Pancreas (tissue), 10 donors: Measurements from ENCODE around the gene CYP2J2. TPM values are rescaled to one million over a fixed set of nuclear protein-coding genes. Genes with fewer than 3 reads are reported as not detected.

ENCODE experiments used
- ATAC-seq, 4 donors: fragments of 200-7000 bp; cut with Tn5 transposase; one replicate each; pipeline versions ENCODE4 v1.8.0 to v1.9.1; 2020; ENCODE audit warnings: mild to moderate bottlenecking in 4 of 4, moderate library complexity in 4 of 4
- DNase-seq, 6 donors: peaks; one replicate each; pipeline ENCODE4 v3.0.0-alpha.2; 2020
- FAIRE-seq: peaks from 2 replicates; lab custom pipeline; 2012; peaks lifted over from hg19 to GRCh38; lab: Jason Lieb, UNC
- H3K27ac ChIP-seq, 4 donors: fragments of 200-600 bp; sonication (generic); 1 replicate in 3 of 4; 2 replicates in 1 of 4; pipeline versions ENCODE4 v1.5.0 to v1.8.0; 2020
- H3K27me3 ChIP-seq, 4 donors: fragments of 200-600 bp; one replicate each; pipeline ENCODE4 v1.8.0; 2021
- H3K36me3 ChIP-seq, 3 donors: fragments of 200-600 bp; sonication (generic) in 1 of 3; one replicate each; pipeline versions ENCODE4 v1.5.0 to v1.8.0; 2020 to 2021
- H3K4me1 ChIP-seq, 3 donors: fragments of 200-600 bp; one replicate each; pipeline ENCODE4 v1.8.0; 2021
- H3K4me3 ChIP-seq, 4 donors: fragments of 200-600 bp; sonication (generic) in 2 of 4; one replicate each; pipeline versions ENCODE4 v1.5.0 to v1.8.0; 2020 to 2021
- H3K9me3 ChIP-seq, 4 donors: fragments of 200-600 bp; one replicate each; pipeline ENCODE4 v1.8.0; 2021
- WGBS, 2 donors: extraction: QIAGEN DNeasy Blood & Tissue Kit; methylation state at CpG; one replicate each; pipeline ENCODE4 v1.1.7; 2013; 5-methylcytosine and 5-hydroxymethylcytosine counted together
- intact Hi-C, 3 donors: fragments of 100-400 bp; cut with DNase I; formaldehyde crosslinking; loops; one replicate each; pipeline versions ENCODE4 v1.11.1 to v1.14.2; 2022
- polyA plus RNA-seq, 2 donors: library from polyadenylated mRNA; stranded (reverse); fragments of 200-250 nt; gene quantifications; one replicate each; pipeline ENCODE4 v1.2.3, GENCODE V29; 2013
- total RNA-seq, 6 donors: library from RNA; stranded (reverse); fragmentation: NEBNext Ultra II Directional in 4 of 6; extraction: Animal tissue kit (Norgen Biotek cat#: 25700) in 4 of 6; gene quantifications; one replicate each; pipeline versions ENCODE4 v1.2.1 to v1.2.4, GENCODE V29; 2021 to 2023
- TF ChIP-seq, protein P1 (sequence below), 4 donors: fragments of 200-600 bp; sonication (generic) in 3 of 4; IDR thresholded peaks; one replicate each; pipeline versions ENCODE4 v1.5.0 to v1.8.0; 2021; ENCODE audit warnings: antibody characterized with exemption in 4 of 4
- donor health status: healthy with polysubstance abuse.
- donor health status: DM: no; HTN: no; CAD: no; lungs with moderate emphysema.
- donor health status: DM: no; HTN: no; CAD: no.
- donor health status: control.
- donor health status: control.
- donor health status: Bipolar disorder and iron deficiency.
- donor health status: DM: yes; HTN: yes; CAD: no.
- donor health status: DM: no; HTN: no; CAD: no.
- donor health status: DM: no; HTN: no; CAD: no.
- donor health status: DM: yes; HTN: yes; CAD: no.

The CYP2J2 gene
- total and polyA plus RNA-seq, 8 donors, result 0.28 to 4.8 (median 1.7) TPM

- Histone ChIP-seq H3K9me3 (no peaks in the 10 kb centered on the region), H3K4me3 (no peak overlapping the region), H3K27me3 (no peaks in the 10 kb centered on the region), H3K36me3 (no peaks in the 10 kb centered on the region), H3K4me1 (peaks cover 0 to 3% (median 0%) of the 10 kb centered on the region in 3 donors), H3K27ac (no peak overlapping the region)
- TF ChIP-seq, protein P1, sequence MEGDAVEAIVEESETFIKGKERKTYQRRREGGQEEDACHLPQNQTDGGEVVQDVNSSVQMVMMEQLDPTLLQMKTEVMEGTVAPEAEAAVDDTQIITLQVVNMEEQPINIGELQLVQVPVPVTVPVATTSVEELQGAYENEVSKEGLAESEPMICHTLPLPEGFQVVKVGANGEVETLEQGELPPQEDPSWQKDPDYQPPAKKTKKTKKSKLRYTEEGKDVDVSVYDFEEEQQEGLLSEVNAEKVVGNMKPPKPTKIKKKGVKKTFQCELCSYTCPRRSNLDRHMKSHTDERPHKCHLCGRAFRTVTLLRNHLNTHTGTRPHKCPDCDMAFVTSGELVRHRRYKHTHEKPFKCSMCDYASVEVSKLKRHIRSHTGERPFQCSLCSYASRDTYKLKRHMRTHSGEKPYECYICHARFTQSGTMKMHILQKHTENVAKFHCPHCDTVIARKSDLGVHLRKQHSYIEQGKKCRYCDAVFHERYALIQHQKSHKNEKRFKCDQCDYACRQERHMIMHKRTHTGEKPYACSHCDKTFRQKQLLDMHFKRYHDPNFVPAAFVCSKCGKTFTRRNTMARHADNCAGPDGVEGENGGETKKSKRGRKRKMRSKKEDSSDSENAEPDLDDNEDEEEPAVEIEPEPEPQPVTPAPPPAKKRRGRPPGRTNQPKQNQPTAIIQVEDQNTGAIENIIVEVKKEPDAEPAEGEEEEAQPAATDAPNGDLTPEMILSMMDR (IDR thresholded peaks at IDR 0.05), result no peak
- ATAC-seq, result no peak
- DNase-seq, result no peak
- no peak for FAIRE-seq
- 52 to 61% methylated on average over 2 of the region's 2 CpGs for WGBS, 2 donors
- intact Hi-C loops, result no loop called here
Measured at GRCh38 chr1:59900640-59901039, 25.9 kb downstream of the CYP2J2 start.

DNA sequence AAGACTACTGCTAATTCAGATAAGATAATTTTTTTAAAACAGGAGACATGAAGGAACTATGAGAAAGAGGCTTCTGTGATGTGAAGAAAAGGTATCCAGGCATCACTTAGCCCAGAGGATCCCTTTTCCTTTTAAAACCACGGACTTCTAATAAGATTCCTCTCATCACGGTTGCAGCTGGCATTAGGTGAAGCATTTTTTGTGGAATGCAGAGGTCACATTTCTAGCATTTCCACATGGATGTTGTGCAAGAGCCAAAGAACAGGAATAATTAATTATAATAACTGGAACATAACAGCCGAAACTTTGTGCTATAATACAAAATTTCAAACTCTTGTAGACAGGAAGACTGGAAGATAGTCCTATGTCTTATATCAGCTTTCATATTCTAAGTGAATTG is 27.6 kb downstream of the CYP2J2 start:
- no peaks in the 10 kb centered on the region for H3K27me3 ChIP-seq
- H3K4me3 ChIP-seq, result no peak overlapping the region
- WGBS, 2 donors, result 40 to 48% methylated on average over 3 of the region's 3 CpGs
- DNase-seq (no peak), FAIRE-seq (no peak), ATAC-seq (peak in 1 of 4 donors; percentile 40)
- TF ChIP-seq, protein P1 (IDR thresholded peaks at IDR 0.05), result no peak
- peaks cover 0 to 3% (median 0%) of the 10 kb centered on the region in 3 donors for H3K4me1 ChIP-seq
- intact Hi-C loops, result loop anchor here in 1 of 3 donors (10.0 kb wide), 1 partner anchor 46 kb away; no protein-coding TSS in a partner anchor
- H3K36me3 ChIP-seq, result no peaks in the 10 kb centered on the region
- no peaks in the 10 kb centered on the region for H3K9me3 ChIP-seq
- no peak overlapping the region for H3K27ac ChIP-seq

GRCh38 chr1:59897165-59897564 is 29.4 kb downstream of the CYP2J2 start:
- 47 to 56% methylated on average over 2 of the region's 2 CpGs for WGBS, 2 donors
- TF ChIP-seq, protein P1 (IDR thresholded peaks at IDR 0.05), result no peak
- intact Hi-C loops, result loop anchor here in 1 of 3 donors (10.0 kb wide), 1 partner anchor 48 kb away; no protein-coding TSS in a partner anchor
- H3K9me3 ChIP-seq, result no peaks in the 10 kb centered on the region
- H3K27me3 ChIP-seq, result no peaks in the 10 kb centered on the region
- FAIRE-seq (no peak), DNase-seq (no peak), ATAC-seq (no peak)
- no peak overlapping the region for H3K27ac ChIP-seq
- H3K36me3 ChIP-seq, result no peaks in the 10 kb centered on the region
- H3K4me1 ChIP-seq, result peaks cover 3 to 15% (median 10%) of the 10 kb centered on the region in 3 donors
- H3K4me3 ChIP-seq, result no peak overlapping the region

DNA sequence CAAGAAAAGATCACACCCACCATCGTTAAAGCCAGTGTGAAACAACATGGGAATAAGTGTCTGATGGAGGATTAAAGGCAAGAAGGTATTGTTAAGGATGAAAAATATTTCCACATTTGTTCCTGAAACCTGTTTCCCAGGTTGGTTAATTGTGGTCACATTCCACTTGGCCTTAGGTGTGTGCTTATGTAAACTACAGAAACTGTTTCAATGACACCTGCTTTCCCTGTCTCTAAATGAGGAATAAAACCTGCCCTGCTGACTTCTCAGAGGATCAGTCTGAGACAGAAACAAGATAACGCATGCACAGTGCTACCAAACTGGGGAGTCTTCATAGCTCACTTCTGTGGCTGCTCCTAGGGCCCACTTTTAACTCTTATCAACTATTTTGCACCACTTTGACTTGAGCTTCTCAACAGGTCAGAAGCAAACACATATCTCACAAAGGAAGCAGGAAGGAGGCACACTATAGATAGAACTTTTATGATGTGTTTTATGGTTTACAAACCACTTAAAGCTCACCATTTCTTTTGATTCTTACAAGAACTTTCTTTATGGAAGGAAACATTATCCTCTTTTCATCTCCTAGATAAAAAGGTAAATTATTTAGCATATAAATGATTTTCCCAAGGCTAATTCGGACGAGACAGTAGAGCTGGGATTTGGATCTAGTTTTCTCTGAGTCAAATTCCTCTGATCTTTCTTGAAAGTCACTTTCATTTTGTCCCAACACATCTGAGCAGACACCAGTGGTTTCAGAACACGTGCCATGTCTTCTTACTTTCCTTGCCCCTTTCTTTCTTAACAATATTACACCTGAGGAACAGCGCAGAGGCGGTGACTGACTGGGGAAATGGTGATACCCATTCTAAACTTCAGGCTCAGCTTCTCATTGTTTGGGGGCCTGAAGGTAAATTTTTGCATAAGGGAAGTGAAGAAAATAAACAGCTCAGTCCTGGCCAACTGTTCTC is 33.4 kb downstream of the CYP2J2 start:
- Histone ChIP-seq H3K4me1 (peaks cover 3 to 15% (median 12%) of the 10 kb centered on the region in 3 donors), H3K27me3 (no peaks in the 10 kb centered on the region), H3K4me3 (no peak overlapping the region), H3K9me3 (no peaks in the 10 kb centered on the region), H3K36me3 (no peaks in the 10 kb centered on the region), H3K27ac (peak overlapping the region in 2 of 4 donors; percentile 38 to 66)
- DNase-seq, result no peak
- ATAC-seq, result peak; percentile 70 to 93 (median 84)
- 74 to 79% methylated on average over 7 of the region's 7 CpGs for WGBS, 2 donors
- FAIRE-seq, result no peak
- intact Hi-C loops, result loop anchor here in 1 of 3 donors (10.0 kb wide), 1 partner anchor 52 kb away; no protein-coding TSS in a partner anchor
- TF ChIP-seq, protein P1 (IDR thresholded peaks at IDR 0.05), result no peak
